Prostate gland (tissue), 1 donor: Measurements from ENCODE around the gene LIME1.

Experiments used
- POLR2A ChIP-seq: fragments of 450-650 bp; IDR thresholded peaks from one replicate; pipeline ENCODE4 v1.6.1; 2016; ENCODE audit warnings: antibody characterized with exemption, mild to moderate bottlenecking
- POLR2AphosphoS5 ChIP-seq: sonication (generic); formaldehyde crosslinking; IDR thresholded peaks from one replicate; pipeline ENCODE4 v1.6.1; 2017; ENCODE audit warnings: antibody characterized with exemption

DNA sequence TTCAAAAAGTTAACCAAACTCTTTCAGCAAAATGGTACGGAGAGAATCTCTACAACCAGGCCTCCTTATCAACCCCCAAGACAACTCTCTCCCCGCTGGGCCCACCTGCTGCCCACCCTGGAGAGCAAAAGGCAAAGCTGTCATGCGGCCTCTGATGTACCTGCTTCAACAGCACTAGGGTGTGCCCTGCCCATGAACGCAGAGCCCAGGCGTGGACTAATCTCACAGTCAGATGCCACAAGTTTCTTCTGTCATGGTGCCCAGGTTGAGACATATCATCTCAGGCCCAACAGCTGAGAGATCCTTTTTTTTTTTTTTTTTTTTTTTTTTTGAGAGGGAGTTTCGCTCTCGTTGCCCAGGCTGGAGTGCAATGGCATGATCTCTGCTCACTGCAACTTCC, 29.4 kb downstream of the LIME1 start:
- TF ChIP-seq POLR2AphosphoS5 = no peak
- TF ChIP-seq POLR2A = no peak
